Lower leg skin (tissue), 4 donors: Measurements from ENCODE around the gene ADAMTS14. TPM values are rescaled to one million over a fixed set of nuclear protein-coding genes. Genes with fewer than 3 reads are reported as not detected.
"Not testable (repeated sequence)": the region's sequence is repeated elsewhere in the genome, so short reads cannot be mapped to it uniquely, and the experiment has no call there.

Experiments
- DNase-seq, 2 donors: peaks; one replicate each; pipeline ENCODE4 v3.0.0-alpha.2; 2019; ENCODE audit warnings: low spot score in 2 of 2
- H3K4me3 ChIP-seq: fragments of 200-600 bp; sonication (generic); 2 replicates; pipeline ENCODE4 v1.5.1; 2017; ENCODE audit warnings: mild to moderate bottlenecking, low read depth; ENCODE audit not compliant: poor library complexity, severe bottlenecking
- CTCF ChIP-seq, 3 donors: fragments of 450-650 bp; IDR thresholded peaks; one replicate each; pipeline ENCODE4 v1.5.1; 2016; ENCODE audit warnings: antibody characterized with exemption in 3 of 3, mild to moderate bottlenecking in 3 of 3, moderate library complexity in 2 of 3
- POLR2A ChIP-seq, 2 donors: fragments of 450-650 bp; IDR thresholded peaks; one replicate each; pipeline ENCODE4 v1.6.1; 2016 to 2017; ENCODE audit warnings: antibody characterized with exemption in 2 of 2, mild to moderate bottlenecking in 1 of 2, moderate library complexity in 1 of 2
- WGBS, 2 donors: methylation state at CpG; one replicate each; pipeline ENCODE4 v1.1.5; 2018; 5-methylcytosine and 5-hydroxymethylcytosine counted together
- intact Hi-C: fragments of 100-400 bp; cut with DNase I; formaldehyde crosslinking; loops from one replicate; pipeline ENCODE4 v1.15.0; 2023; ENCODE audit warnings: low total_unique reads
- total RNA-seq, 4 donors: library from RNA; depleted of rRNA; stranded (reverse); fragments of >200 nt; gene quantifications; one replicate each; pipeline ENCODE4 v1.1.0, GENCODE V29; 2016

Gene ADAMTS14
- total RNA-seq, 4 donors from 2014 or later, result 0.22 to 1.0 (median 0.34) TPM; not detected in 1

GRCh38 chr10:70659306-70659705 is 13.0 kb upstream of the ADAMTS14 start:
- WGBS, 2 donors, result 79 to 83% methylated on average over 1 of the region's 1 CpG
- H3K4me3 ChIP-seq, result no peak overlapping the region
- intact Hi-C loops, result no loop called here
- TF ChIP-seq CTCF (IDR thresholded peaks at IDR 0.05), result no peak
- no peak for TF ChIP-seq POLR2A (IDR thresholded peaks at IDR 0.05)
- DNase-seq, result no peak

- 90 to 93% methylated on average over 4 of the region's 4 CpGs for WGBS, 2 donors
- TF ChIP-seq POLR2A (IDR thresholded peaks at IDR 0.05) (no peak), CTCF (IDR thresholded peaks at IDR 0.05) (no peak)
- H3K4me3 ChIP-seq, result no peak overlapping the region
- DNase-seq, result peak in 1 of 2 donors; percentile 25
- intact Hi-C loops, result no loop called here
Measured at GRCh38 chr10:70660722-70661121, 11.6 kb upstream of the ADAMTS14 start.

GRCh38 chr10:70661623-70662361 is 10.5 kb upstream of the ADAMTS14 start:
- intact Hi-C loops, result no loop called here
- peak in 1 of 2 donors; percentile 72 for DNase-seq
- 80 to 86% methylated on average over 11 of the region's 11 CpGs for WGBS, 2 donors
- TF ChIP-seq POLR2A (IDR thresholded peaks at IDR 0.05) (no peak), CTCF (IDR thresholded peaks at IDR 0.05) (no peak)
- H3K4me3 ChIP-seq, result no peak overlapping the region

- peak in 1 of 2 donors; percentile 59 for DNase-seq
- intact Hi-C loops, result no loop called here
- 74 to 79% methylated on average over 12 of the region's 12 CpGs for WGBS, 2 donors
- no peak overlapping the region for H3K4me3 ChIP-seq
- no peak for TF ChIP-seq CTCF (IDR thresholded peaks at IDR 0.05)
- no peak for TF ChIP-seq POLR2A (IDR thresholded peaks at IDR 0.05)
Measured at GRCh38 chr10:70662362-70663220, 9.7 kb upstream of the ADAMTS14 start.

GRCh38 chr10:70663458-70664409 is 8.6 kb upstream of the ADAMTS14 start:
- intact Hi-C loops, H3K4me3 ChIP-seq: not testable (repeated sequence)
- WGBS, 2 donors, result 69 to 71% methylated on average over 10 of the region's 10 CpGs
- DNase-seq, result peak in 1 of 2 donors; percentile 36
